Neutrophil (primary cell): ENCODE measurements around the gene LALBA.

ENCODE experiments used
- H3K27ac ChIP-seq: fragments of 200-600 bp; sonication (generic); 2 replicates; pipeline ENCODE4 v1.5.1; 2016; ENCODE audit warnings: mild to moderate bottlenecking, moderate library complexity
- H3K27me3 ChIP-seq: fragments of 200-600 bp; sonication (generic); 2 replicates; pipeline ENCODE4 v1.6.0; 2016; ENCODE audit warnings: mild to moderate bottlenecking
- H3K36me3 ChIP-seq: fragments of 200-600 bp; sonication (generic); 2 replicates; pipeline ENCODE4 v1.5.1; 2017
- H3K4me1 ChIP-seq, 2 experiments: fragments of 200-600 bp in 1 of 2; sonication (generic) in 1 of 2; 1 replicate in 1 of 2; 2 replicates in 1 of 2; pipeline versions ENCODE4 v1.5.1 to v1.6.1; 2013 to 2016; ENCODE audit warnings: low read depth in 1 of 2, low read length in 1 of 2, mild to moderate bottlenecking in 1 of 2, moderate library complexity in 1 of 2; ENCODE audit not compliant: control insufficient read depth in 1 of 2, insufficient read depth in 1 of 2
- H3K4me3 ChIP-seq, 2 experiments: fragments of 200-600 bp in 1 of 2; sonication (generic) in 1 of 2; 1 replicate in 1 of 2; 2 replicates in 1 of 2; pipeline ENCODE4 v1.5.1; 2013 to 2016; ENCODE audit warnings: low read depth in 1 of 2, low read length in 1 of 2, mild to moderate bottlenecking in 1 of 2, moderate library complexity in 1 of 2
- H3K9me3 ChIP-seq: fragments of 200-600 bp; sonication (generic); 2 replicates; pipeline ENCODE4 v1.5.1; 2016
- CTCF ChIP-seq: fragments of 200-600 bp; sonication (generic); IDR thresholded peaks from 2 replicates; pipeline ENCODE4 v1.5.1; 2016; ENCODE audit warnings: antibody characterized with exemption

LALBA gene

GRCh38 chr12:48545833-48546469 is 23.9 kb downstream of the LALBA start:
- Histone ChIP-seq H3K9me3 (no peaks in the 10 kb centered on the region), H3K27me3 (peaks cover 21% of the 10 kb centered on the region), H3K4me1 (no peaks in the 10 kb centered on the region), H3K27ac (no peak overlapping the region), H3K36me3 (no peaks in the 10 kb centered on the region), H3K4me3 (no peak overlapping the region)
- no peak for TF ChIP-seq CTCF

GRCh38 chr12:48542300-48542928 is 27.4 kb downstream of the LALBA start:
- H3K9me3 ChIP-seq = no peaks in the 10 kb centered on the region
- H3K27me3 ChIP-seq = peaks cover 29% of the 10 kb centered on the region
- no peak overlapping the region for H3K27ac ChIP-seq
- no peak overlapping the region for H3K4me3 ChIP-seq
- TF ChIP-seq CTCF = no peak
- H3K4me1 ChIP-seq = no peaks in the 10 kb centered on the region
- no peaks in the 10 kb centered on the region for H3K36me3 ChIP-seq

- TF ChIP-seq CTCF = no peak
- no peak overlapping the region for H3K27ac ChIP-seq
Observed at GRCh38 chr12:48536602-48537001, 33.2 kb downstream of the LALBA start.

GRCh38 chr12:48532601-48533000 is 37.2 kb downstream of the LALBA start:
- no peaks in the 10 kb centered on the region for H3K4me1 ChIP-seq
- no peaks in the 10 kb centered on the region for H3K36me3 ChIP-seq
- TF ChIP-seq CTCF = no peak
- H3K27me3 ChIP-seq = no peaks in the 10 kb centered on the region
- no peak overlapping the region for H3K4me3 ChIP-seq
- no peak overlapping the region for H3K27ac ChIP-seq
- no peaks in the 10 kb centered on the region for H3K9me3 ChIP-seq

More at GRCh38 chr12:48536602-48537001, 33.2 kb downstream of the LALBA start:
- Histone ChIP-seq H3K36me3 (no peaks in the 10 kb centered on the region), H3K4me1 (no peaks in the 10 kb centered on the region), H3K4me3 (no peak overlapping the region), H3K27me3 (peaks cover 10% of the 10 kb centered on the region), H3K9me3 (no peaks in the 10 kb centered on the region)

- Histone ChIP-seq H3K4me1 (no peaks in the 10 kb centered on the region), H3K27ac (no peak overlapping the region), H3K36me3 (no peaks in the 10 kb centered on the region), H3K9me3 (no peaks in the 10 kb centered on the region), H3K4me3 (no peak overlapping the region), H3K27me3 (peaks cover 9% of the 10 kb centered on the region)
- no peak for TF ChIP-seq CTCF
Observed at GRCh38 chr12:48527891-48528670, 41.8 kb downstream of the LALBA start.
